Measurements from ENCODE around the gene RNF213.

The RNF213 gene

GRCh38 chr17:80248001-80248893, 12.4 kb upstream of the RNF213 start:
- Histone ChIP-seq H4K12ac (ENCODE audit: low read depth, low read length) (no peak overlapping the region), H2BK120ac (ENCODE audit: insufficient read depth, low read length, poor library complexity) (no peak overlapping the region), H3K9ac (ENCODE audit: low read length) (no peak overlapping the region), H3K4me3 (ENCODE audit: low read depth, low read length) (no peak overlapping the region), H3K14ac (ENCODE audit: low read length) (no peak overlapping the region), H3K4ac (ENCODE audit: low read depth, low read length) (no peak overlapping the region), H3K79me1 (ENCODE audit: low read length) (peaks cover 7% of the 10 kb centered on the region), H2BK12ac (ENCODE audit: low read length) (no peak overlapping the region), H4K91ac (ENCODE audit: low read depth, low read length) (no peak overlapping the region), H3K79me2 (ENCODE audit: control insufficient read depth, insufficient read depth, low read length, poor library complexity) (no peaks in the 10 kb centered on the region), H4K8ac (ENCODE audit: low read depth, low read length) (no peak overlapping the region), H3K9me3 (ENCODE audit: insufficient read depth, low read depth, low read length) (peaks cover 3% of the 10 kb centered on the region), H3K4me2 (ENCODE audit: low read length) (no peak overlapping the region), H3K23ac (ENCODE audit: low read length) (no peak overlapping the region), H2AFZ (ENCODE audit: insufficient read depth, low read length, poor library complexity) (no peak overlapping the region), H2AK5ac (ENCODE audit: low read length) (no peak overlapping the region), H3K36me3 (ENCODE audit: control insufficient read depth in 1 of 2, insufficient read depth in 2 of 2, low read length in 2 of 2) (peaks cover 54 to 58% of the 10 kb centered on the region in 2 experiments), H3K18ac (ENCODE audit: low read length) (no peak overlapping the region), H3K27ac (ENCODE audit: low read depth, low read length) (no peak overlapping the region), H3K27me3 (ENCODE audit: insufficient read depth, low read length) (no peaks in the 10 kb centered on the region), H3K4me1 (ENCODE audit: control insufficient read depth in 1 of 2, insufficient read depth in 2 of 2, low read length in 2 of 2) (peaks cover 4% of the 10 kb centered on the region in 2 experiments), H2BK5ac (ENCODE audit: low read depth, low read length, poor library complexity) (no peak overlapping the region)
- no peak for DNase-seq
- WGBS (ENCODE audit: extremely low coverage, insufficient coverage, insufficient read length): no CpG with 5 or more reads among the region's 23 CpGs

- H3K23ac ChIP-seq (ENCODE audit: low read length): no peak overlapping the region
- no peak overlapping the region for H2BK120ac ChIP-seq (ENCODE audit: insufficient read depth, low read length, poor library complexity)
- peaks cover 9% of the 10 kb centered on the region in 2 experiments for H3K4me1 ChIP-seq (ENCODE audit: control insufficient read depth in 1 of 2, insufficient read depth in 2 of 2, low read length in 2 of 2)
- H3K9ac ChIP-seq (ENCODE audit: low read length): no peak overlapping the region
- H3K9me3 ChIP-seq (ENCODE audit: insufficient read depth, low read depth, low read length): peaks cover under 1% of the 10 kb centered on the region
- no CpG with 5 or more reads among the region's 26 CpGs for WGBS (ENCODE audit: extremely low coverage, insufficient coverage, insufficient read length)
- H3K4me2 ChIP-seq (ENCODE audit: low read length): no peak overlapping the region
- H3K79me1 ChIP-seq (ENCODE audit: low read length): peaks cover 10% of the 10 kb centered on the region
- H2AK5ac ChIP-seq (ENCODE audit: low read length): no peak overlapping the region
- H3K4me3 ChIP-seq (ENCODE audit: low read depth, low read length): no peak overlapping the region
- H3K4ac ChIP-seq (ENCODE audit: low read depth, low read length): no peak overlapping the region
- no peak overlapping the region for H4K12ac ChIP-seq (ENCODE audit: low read depth, low read length)
- no peak overlapping the region for H2BK5ac ChIP-seq (ENCODE audit: low read depth, low read length, poor library complexity)
- H2AFZ ChIP-seq (ENCODE audit: insufficient read depth, low read length, poor library complexity): no peak overlapping the region
- no peak overlapping the region for H3K27ac ChIP-seq (ENCODE audit: low read depth, low read length)
- no peaks in the 10 kb centered on the region for H3K79me2 ChIP-seq (ENCODE audit: control insufficient read depth, insufficient read depth, low read length, poor library complexity)
- no peak overlapping the region for H3K18ac ChIP-seq (ENCODE audit: low read length)
- H2BK12ac ChIP-seq (ENCODE audit: low read length): no peak overlapping the region
- H4K8ac ChIP-seq (ENCODE audit: low read depth, low read length): no peak overlapping the region
- H3K14ac ChIP-seq (ENCODE audit: low read length): no peak overlapping the region
- no peak for DNase-seq
- H3K36me3 ChIP-seq (ENCODE audit: control insufficient read depth in 1 of 2, insufficient read depth in 2 of 2, low read length in 2 of 2): peaks cover 52 to 54% of the 10 kb centered on the region in 2 experiments
- no peaks in the 10 kb centered on the region for H3K27me3 ChIP-seq (ENCODE audit: insufficient read depth, low read length)
- no peak overlapping the region for H4K91ac ChIP-seq (ENCODE audit: low read depth, low read length)
Observed at GRCh38 chr17:80248894-80249710, 11.6 kb upstream of the RNF213 start.

GRCh38 chr17:80251966-80252365, 8.7 kb upstream of the RNF213 start:
- no peaks in the 10 kb centered on the region for H3K27me3 ChIP-seq (ENCODE audit: insufficient read depth, low read length)
- H3K79me1 ChIP-seq (ENCODE audit: low read length): peaks cover 13% of the 10 kb centered on the region
- H2AK5ac ChIP-seq (ENCODE audit: low read length): no peak overlapping the region
- no peak overlapping the region for H3K14ac ChIP-seq (ENCODE audit: low read length)
- no peak overlapping the region for H2BK5ac ChIP-seq (ENCODE audit: low read depth, low read length, poor library complexity)
- H3K9me3 ChIP-seq (ENCODE audit: insufficient read depth, low read depth, low read length): no peaks in the 10 kb centered on the region
- no peak overlapping the region for H4K91ac ChIP-seq (ENCODE audit: low read depth, low read length)
- peaks cover 35% of the 10 kb centered on the region in 2 experiments for H3K36me3 ChIP-seq (ENCODE audit: control insufficient read depth in 1 of 2, insufficient read depth in 2 of 2, low read length in 2 of 2)
- no peak overlapping the region for H3K27ac ChIP-seq (ENCODE audit: low read depth, low read length)
- H3K23ac ChIP-seq (ENCODE audit: low read length): no peak overlapping the region
- no peak overlapping the region for H3K4ac ChIP-seq (ENCODE audit: low read depth, low read length)
- H4K12ac ChIP-seq (ENCODE audit: low read depth, low read length): no peak overlapping the region
- no peak overlapping the region for H3K4me3 ChIP-seq (ENCODE audit: low read depth, low read length)
- DNase-seq: no peak
- H2AFZ ChIP-seq (ENCODE audit: insufficient read depth, low read length, poor library complexity): no peak overlapping the region
- H3K4me1 ChIP-seq (ENCODE audit: control insufficient read depth in 1 of 2, insufficient read depth in 2 of 2, low read length in 2 of 2): peaks cover 12 to 13% of the 10 kb centered on the region in 2 experiments
- no peaks in the 10 kb centered on the region for H3K79me2 ChIP-seq (ENCODE audit: control insufficient read depth, insufficient read depth, low read length, poor library complexity)
- H3K18ac ChIP-seq (ENCODE audit: low read length): no peak overlapping the region
- no peak overlapping the region for H2BK12ac ChIP-seq (ENCODE audit: low read length)
- no peak overlapping the region for H4K8ac ChIP-seq (ENCODE audit: low read depth, low read length)
- H3K9ac ChIP-seq (ENCODE audit: low read length): no peak overlapping the region
- no peak overlapping the region for H2BK120ac ChIP-seq (ENCODE audit: insufficient read depth, low read length, poor library complexity)
- no CpG with 5 or more reads among the region's 11 CpGs for WGBS (ENCODE audit: extremely low coverage, insufficient coverage, insufficient read length)
- H3K4me2 ChIP-seq (ENCODE audit: low read length): no peak overlapping the region

GRCh38 chr17:80252871-80253270, 7.8 kb upstream of the RNF213 start:
- no peak overlapping the region for H4K91ac ChIP-seq (ENCODE audit: low read depth, low read length)
- no peak overlapping the region for H2BK12ac ChIP-seq (ENCODE audit: low read length)
- no peak overlapping the region for H2AFZ ChIP-seq (ENCODE audit: insufficient read depth, low read length, poor library complexity)
- no peak overlapping the region for H4K12ac ChIP-seq (ENCODE audit: low read depth, low read length)
- no CpG with 5 or more reads among the region's 13 CpGs for WGBS (ENCODE audit: extremely low coverage, insufficient coverage, insufficient read length)
- DNase-seq: peak; percentile 70 to 83
- no peak overlapping the region for H2BK120ac ChIP-seq (ENCODE audit: insufficient read depth, low read length, poor library complexity)
- no peak overlapping the region for H4K8ac ChIP-seq (ENCODE audit: low read depth, low read length)
- H3K27ac ChIP-seq (ENCODE audit: low read depth, low read length): no peak overlapping the region
- H3K18ac ChIP-seq (ENCODE audit: low read length): no peak overlapping the region
- no peak overlapping the region for H3K4ac ChIP-seq (ENCODE audit: low read depth, low read length)
- H3K36me3 ChIP-seq (ENCODE audit: control insufficient read depth in 1 of 2, insufficient read depth in 2 of 2, low read length in 2 of 2): peaks cover 30 to 32% of the 10 kb centered on the region in 2 experiments
- H3K4me2 ChIP-seq (ENCODE audit: low read length): no peak overlapping the region
- H3K4me1 ChIP-seq (ENCODE audit: control insufficient read depth in 1 of 2, insufficient read depth in 2 of 2, low read length in 2 of 2): peaks cover 12 to 13% of the 10 kb centered on the region in 2 experiments
- no peak overlapping the region for H3K23ac ChIP-seq (ENCODE audit: low read length)
- no peak overlapping the region for H2AK5ac ChIP-seq (ENCODE audit: low read length)
- H3K14ac ChIP-seq (ENCODE audit: low read length): no peak overlapping the region
- no peaks in the 10 kb centered on the region for H3K9me3 ChIP-seq (ENCODE audit: insufficient read depth, low read depth, low read length)
- no peak overlapping the region for H3K4me3 ChIP-seq (ENCODE audit: low read depth, low read length)
- H3K9ac ChIP-seq (ENCODE audit: low read length): no peak overlapping the region
- no peaks in the 10 kb centered on the region for H3K79me2 ChIP-seq (ENCODE audit: control insufficient read depth, insufficient read depth, low read length, poor library complexity)
- H3K27me3 ChIP-seq (ENCODE audit: insufficient read depth, low read length): no peaks in the 10 kb centered on the region
- H3K79me1 ChIP-seq (ENCODE audit: low read length): peaks cover 13% of the 10 kb centered on the region
- no peak overlapping the region for H2BK5ac ChIP-seq (ENCODE audit: low read depth, low read length, poor library complexity)
